Parathyroid adenoma (tissue), 2 donors: ENCODE measurements around the gene UXS1.

Source experiments
- H2AFZ ChIP-seq: fragments of 300-600 bp; sonication (generic); one replicate; pipeline ENCODE4 v1.7.0; 2017; ENCODE audit warnings: antibody characterized with exemption, mild to moderate bottlenecking
- H3K27ac ChIP-seq: fragments of 300-600 bp; sonication (generic); one replicate; pipeline ENCODE4 v1.7.0; 2017
- H3K27me3 ChIP-seq: fragments of 300-600 bp; sonication (generic); one replicate; pipeline ENCODE4 v1.7.0; 2017; ENCODE audit warnings: low read length; ENCODE audit not compliant: control insufficient read depth, insufficient read depth
- H3K36me3 ChIP-seq: fragments of 300-600 bp; sonication (generic); one replicate; pipeline ENCODE4 v1.7.0; 2017; ENCODE audit warnings: low read length; ENCODE audit not compliant: control insufficient read depth, insufficient read depth
- H3K4me1 ChIP-seq: fragments of 300-600 bp; sonication (generic); one replicate; pipeline ENCODE4 v1.7.0; 2017; ENCODE audit warnings: control low read depth
- H3K4me2 ChIP-seq: fragments of 300-600 bp; sonication (generic); one replicate; pipeline ENCODE4 v1.7.0; 2017; ENCODE audit warnings: low read length
- H3K4me3 ChIP-seq: fragments of 300-600 bp; sonication (generic); one replicate; pipeline ENCODE4 v1.7.0; 2017; ENCODE audit warnings: low read depth, low read length
- H3K79me2 ChIP-seq: fragments of 300-600 bp; sonication (generic); one replicate; pipeline ENCODE4 v1.7.0; 2017; ENCODE audit warnings: control low read depth
- H3K9ac ChIP-seq: fragments of 300-600 bp; sonication (generic); one replicate; pipeline ENCODE4 v1.7.0; 2017; ENCODE audit warnings: mild to moderate bottlenecking
- H3K9me3 ChIP-seq: fragments of 300-600 bp; sonication (generic); one replicate; pipeline ENCODE4 v1.7.0; 2017; ENCODE audit warnings: low read length; ENCODE audit not compliant: control insufficient read depth
- CTCF ChIP-seq: fragments of 300-600 bp; sonication (generic); IDR thresholded peaks from one replicate; pipeline ENCODE4 v1.7.0; 2017; ENCODE audit warnings: antibody characterized with exemption, mild to moderate bottlenecking
- donor health status: primary hyperparathyroidism.

UXS1 gene

GRCh38 chr2:106054880-106055655 lies 139.0 kb downstream of the UXS1 start:
- Histone ChIP-seq H3K27ac (no peak overlapping the region), H3K9ac (no peak overlapping the region)

GRCh38 chr2:106054321-106054720 lies 139.8 kb downstream of the UXS1 start:
- no peaks in the 10 kb centered on the region for H3K9me3 ChIP-seq
- no peak overlapping the region for H3K9ac ChIP-seq
- H3K4me3 ChIP-seq, result no peak overlapping the region
- no peaks in the 10 kb centered on the region for H3K79me2 ChIP-seq
- H2AFZ ChIP-seq, result no peak overlapping the region
- no peak for TF ChIP-seq CTCF
- no peak overlapping the region for H3K4me2 ChIP-seq
- H3K27me3 ChIP-seq, result no peaks in the 10 kb centered on the region
- H3K27ac ChIP-seq, result no peak overlapping the region
- H3K4me1 ChIP-seq, result no peaks in the 10 kb centered on the region
- H3K36me3 ChIP-seq, result no peaks in the 10 kb centered on the region

More at GRCh38 chr2:106054880-106055655, 139.0 kb downstream of the UXS1 start:
- H3K9me3 ChIP-seq, result no peaks in the 10 kb centered on the region
- no peak for TF ChIP-seq CTCF
- no peak overlapping the region for H2AFZ ChIP-seq
- no peak overlapping the region for H3K4me2 ChIP-seq
- no peaks in the 10 kb centered on the region for H3K27me3 ChIP-seq
- H3K79me2 ChIP-seq, result no peaks in the 10 kb centered on the region
- no peaks in the 10 kb centered on the region for H3K4me1 ChIP-seq
- H3K4me3 ChIP-seq, result no peak overlapping the region
- no peaks in the 10 kb centered on the region for H3K36me3 ChIP-seq

GRCh38 chr2:106053581-106053980 lies 140.5 kb downstream of the UXS1 start:
- H3K9me3 ChIP-seq, result no peaks in the 10 kb centered on the region
- no peak overlapping the region for H2AFZ ChIP-seq
- no peaks in the 10 kb centered on the region for H3K79me2 ChIP-seq
- H3K4me1 ChIP-seq, result no peaks in the 10 kb centered on the region
- H3K4me2 ChIP-seq, result no peak overlapping the region
- H3K9ac ChIP-seq, result no peak overlapping the region
- H3K4me3 ChIP-seq, result no peak overlapping the region
- no peak overlapping the region for H3K27ac ChIP-seq
- TF ChIP-seq CTCF, result no peak
- H3K36me3 ChIP-seq, result no peaks in the 10 kb centered on the region
- no peaks in the 10 kb centered on the region for H3K27me3 ChIP-seq

- H3K27ac ChIP-seq, result no peak overlapping the region
- H3K4me2 ChIP-seq, result no peak overlapping the region
- H3K36me3 ChIP-seq, result no peaks in the 10 kb centered on the region
- no peaks in the 10 kb centered on the region for H3K27me3 ChIP-seq
- H3K9me3 ChIP-seq, result no peaks in the 10 kb centered on the region
- TF ChIP-seq CTCF, result no peak
- no peak overlapping the region for H2AFZ ChIP-seq
- no peak overlapping the region for H3K4me3 ChIP-seq
- H3K79me2 ChIP-seq, result no peaks in the 10 kb centered on the region
- no peak overlapping the region for H3K9ac ChIP-seq
- H3K4me1 ChIP-seq, result no peaks in the 10 kb centered on the region
Measured at GRCh38 chr2:106053116-106053515, 141.0 kb downstream of the UXS1 start.

- no peak overlapping the region for H3K27ac ChIP-seq
- H3K79me2 ChIP-seq, result no peaks in the 10 kb centered on the region
- TF ChIP-seq CTCF, result no peak
- no peaks in the 10 kb centered on the region for H3K27me3 ChIP-seq
- no peak overlapping the region for H3K9ac ChIP-seq
- no peaks in the 10 kb centered on the region for H3K9me3 ChIP-seq
- H3K4me1 ChIP-seq, result no peaks in the 10 kb centered on the region
- no peak overlapping the region for H3K4me3 ChIP-seq
- H2AFZ ChIP-seq, result no peak overlapping the region
- H3K36me3 ChIP-seq, result no peaks in the 10 kb centered on the region
- no peak overlapping the region for H3K4me2 ChIP-seq
Measured at GRCh38 chr2:106044859-106045258, 149.2 kb downstream of the UXS1 start.
